GM21723 (cell line): ENCODE data around the gene HDAC4.

Experiments used
- ATAC-seq: cut with Tn5 transposase; IDR thresholded peaks from one replicate; pipeline ENCODE4 v1.9.1; 2021; ENCODE audit warnings: mild to moderate bottlenecking, moderate library complexity; ENCODE audit not compliant: unreplicated experiment

Gene HDAC4

DNA sequence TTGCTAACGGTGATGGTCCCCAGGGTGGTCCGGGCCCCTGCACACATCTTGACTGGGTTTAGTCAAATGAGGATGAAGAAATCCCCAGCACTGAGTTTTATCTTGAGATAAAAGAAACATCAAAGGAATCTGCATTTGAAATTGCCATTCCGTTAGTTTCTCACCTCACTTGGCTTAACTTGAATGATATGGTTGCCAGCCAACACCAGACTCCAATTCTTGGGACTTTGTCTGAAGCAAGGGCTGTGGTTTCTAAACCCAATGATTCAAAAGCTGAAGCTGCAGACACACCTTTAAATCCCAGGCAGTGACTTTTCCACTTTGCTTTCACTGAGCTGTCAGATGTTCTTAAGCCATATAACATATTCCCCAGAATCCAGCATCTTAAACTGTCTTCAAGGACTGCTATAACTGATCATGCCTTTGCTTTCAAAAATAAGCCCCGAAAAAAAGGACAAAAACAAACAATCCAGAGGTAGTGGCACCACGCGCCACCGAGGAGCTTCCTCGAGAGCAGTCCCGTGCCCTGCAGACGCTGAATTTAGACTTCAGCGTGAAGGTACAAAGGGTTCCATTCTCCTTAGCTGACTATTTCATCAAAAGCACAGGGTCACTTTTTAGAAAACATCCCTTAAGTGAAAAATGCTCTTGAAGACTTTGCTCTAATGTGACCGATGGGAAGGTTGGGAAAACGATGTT lies 189.3 kb downstream of the HDAC4 start:
- ATAC-seq, result no peak

DNA sequence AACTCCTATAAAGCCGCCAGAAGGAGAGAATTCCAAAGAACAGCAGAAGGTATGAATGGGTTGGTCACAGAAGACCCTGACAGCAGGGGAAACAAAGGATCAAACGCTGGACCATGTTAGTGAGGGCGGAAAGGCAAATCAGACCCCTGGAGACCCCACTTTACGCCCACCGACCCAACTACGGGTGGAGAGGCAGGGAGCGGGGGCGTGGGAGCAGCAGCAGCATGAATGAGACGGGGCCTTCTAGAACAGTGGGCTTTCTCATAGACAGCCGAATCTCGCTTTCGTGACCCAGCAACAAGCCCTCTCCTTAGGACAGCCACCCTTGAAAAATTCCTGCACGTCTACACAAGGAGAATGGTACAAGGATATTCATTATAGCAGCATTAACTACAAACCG lies 191.0 kb downstream of the HDAC4 start:
- no peak for ATAC-seq

DNA sequence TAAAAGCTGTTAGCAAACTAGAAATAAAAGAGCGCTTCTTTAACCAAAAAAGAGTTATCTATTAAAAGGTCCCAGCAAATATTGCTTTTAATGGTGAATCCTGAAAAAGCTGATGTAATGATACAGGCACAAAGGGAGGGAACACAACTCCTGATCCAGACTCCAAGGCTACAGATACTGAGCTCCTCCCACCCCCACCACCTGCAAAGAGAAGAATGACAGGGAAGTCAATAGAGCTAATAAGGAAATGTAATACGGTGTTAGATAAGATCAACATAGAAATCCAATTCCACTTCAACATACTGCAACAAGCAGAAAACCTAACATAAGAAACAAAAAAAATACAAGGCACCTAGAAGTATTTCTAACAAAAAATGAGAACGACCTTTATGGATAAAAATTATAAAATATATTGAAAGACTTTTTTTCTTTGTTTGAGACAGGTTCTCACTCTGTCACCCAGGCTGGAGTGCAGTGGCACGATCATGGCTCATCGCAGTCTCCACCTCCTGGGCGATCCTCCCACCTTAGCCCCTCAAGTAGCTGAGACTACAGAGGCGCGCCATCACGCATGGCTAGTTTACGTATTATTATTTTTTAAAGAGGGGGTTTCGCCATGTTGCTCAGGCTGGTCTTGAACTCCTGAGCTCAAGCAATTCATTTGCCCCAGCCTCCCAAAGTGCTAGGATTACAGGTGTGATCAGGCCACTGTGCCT lies 192.2 kb downstream of the HDAC4 start:
- ATAC-seq, result no peak

- ATAC-seq, result no peak
Measured at GRCh38 chr2:239206851-239207250, 194.0 kb downstream of the HDAC4 start.

GRCh38 chr2:239206042-239206441 lies 194.8 kb downstream of the HDAC4 start:
- ATAC-seq, result no peak

GRCh38 chr2:239204876-239205468 lies 195.8 kb downstream of the HDAC4 start:
- no peak for ATAC-seq

DNA sequence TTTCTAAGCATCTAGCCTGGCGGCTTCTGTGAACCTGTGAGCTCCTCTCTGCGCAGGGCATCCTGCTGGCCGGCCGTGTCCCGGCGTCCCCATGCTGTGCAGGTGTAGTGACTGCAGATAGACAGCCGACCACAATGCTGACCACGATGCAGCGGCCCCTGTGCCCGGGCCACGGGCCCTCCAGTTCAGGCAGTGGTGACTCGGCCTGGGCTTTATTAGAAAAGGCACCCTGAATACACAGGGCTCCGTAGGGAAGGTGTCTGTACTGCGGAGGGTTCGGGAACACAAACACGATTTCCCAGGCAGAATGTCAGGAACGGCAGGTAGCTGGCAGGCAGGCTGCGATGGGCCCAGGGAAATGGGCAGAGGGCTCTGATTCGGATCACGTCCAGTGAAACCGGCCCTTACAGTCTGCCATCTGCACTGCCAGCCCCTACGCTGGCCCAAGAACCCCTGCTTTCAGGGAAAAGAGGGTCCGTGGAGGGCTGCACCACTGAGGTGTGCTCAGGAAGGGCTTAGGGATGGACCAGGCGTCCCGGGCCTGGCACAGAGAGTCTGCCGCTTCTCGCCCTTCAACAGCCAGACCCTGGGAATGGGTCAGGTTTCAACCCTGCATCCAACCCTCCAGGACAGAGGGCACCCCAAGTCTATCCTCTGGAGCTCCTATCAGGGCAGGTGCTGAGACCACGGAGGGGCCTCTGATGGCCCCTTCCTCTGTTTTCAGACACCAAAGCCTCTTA lies 196.5 kb downstream of the HDAC4 start:
- ATAC-seq, result no peak

DNA sequence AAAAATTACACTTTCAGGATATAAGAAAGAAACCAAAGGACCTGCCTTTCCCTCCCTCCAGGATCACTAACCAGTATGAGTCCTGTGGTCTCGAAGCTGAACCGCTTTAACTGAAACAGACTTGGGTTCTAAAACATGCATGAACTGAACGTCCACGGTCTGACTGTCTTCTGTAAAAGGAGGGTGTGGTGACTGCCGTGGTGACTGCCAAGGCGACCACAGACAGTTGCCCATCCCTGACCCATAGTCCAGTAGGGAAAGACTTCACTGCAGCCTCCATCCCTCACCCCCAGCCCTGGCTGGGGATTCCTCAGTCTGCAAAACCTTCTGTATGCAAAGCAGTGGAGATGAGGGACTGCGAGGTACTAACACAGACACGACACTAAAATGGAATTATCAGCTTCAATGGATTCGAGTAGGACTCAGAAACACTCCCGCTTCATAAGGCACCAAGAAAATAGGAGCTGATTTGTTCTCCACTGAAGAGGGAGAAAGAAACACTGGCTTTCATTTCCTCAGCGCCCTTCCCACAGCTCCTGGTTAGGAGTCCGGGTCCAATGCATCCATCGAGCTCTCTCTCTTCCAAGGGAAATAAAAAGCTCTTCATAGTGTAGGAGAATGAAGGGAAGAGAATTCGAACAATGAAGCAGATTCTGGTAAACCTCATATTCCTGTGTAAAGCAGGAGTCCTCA lies 197.2 kb downstream of the HDAC4 start:
- ATAC-seq, result no peak

GRCh38 chr2:239202836-239203235 lies 198.0 kb downstream of the HDAC4 start:
- ATAC-seq, result no peak

GRCh38 chr2:239202343-239202742 lies 198.5 kb downstream of the HDAC4 start:
- ATAC-seq, result no peak

DNA sequence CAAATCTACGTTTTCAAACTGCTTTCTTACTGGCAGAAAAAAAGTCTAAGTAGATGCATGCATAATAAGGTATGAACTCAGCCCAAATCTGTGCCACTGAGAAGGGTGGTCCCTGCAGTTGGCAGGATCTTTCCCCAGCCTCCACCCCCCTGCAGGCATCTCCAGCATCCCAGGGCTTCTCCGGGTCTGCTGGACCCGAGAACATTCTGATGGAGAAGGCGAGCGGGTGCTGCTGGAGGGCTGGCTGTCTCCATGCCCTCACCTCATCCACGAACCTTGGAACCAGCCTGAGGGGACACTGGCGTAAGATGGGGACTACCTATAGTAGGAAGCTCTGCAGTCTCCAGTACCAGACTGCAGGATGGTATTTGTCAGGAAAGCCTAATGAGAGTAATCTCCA lies 198.9 kb downstream of the HDAC4 start:
- no peak for ATAC-seq

DNA sequence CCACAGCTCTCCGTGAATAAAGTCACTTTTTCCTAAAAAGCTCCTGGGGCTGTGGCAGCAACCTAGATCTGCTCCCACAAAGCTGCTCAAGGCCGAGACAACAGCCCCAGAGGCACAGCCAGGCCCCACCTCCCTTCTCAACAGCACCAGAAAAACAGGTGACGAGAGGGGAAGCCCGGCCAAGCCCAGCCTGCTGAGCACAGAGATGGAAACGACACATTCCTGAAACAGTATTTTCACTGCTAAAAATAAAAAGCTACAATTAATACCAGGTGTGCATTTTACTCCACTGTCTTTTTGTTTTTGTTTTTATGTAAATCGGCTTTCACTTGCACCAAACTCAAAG lies 199.3 kb downstream of the HDAC4 start:
- ATAC-seq, result no peak

DNA sequence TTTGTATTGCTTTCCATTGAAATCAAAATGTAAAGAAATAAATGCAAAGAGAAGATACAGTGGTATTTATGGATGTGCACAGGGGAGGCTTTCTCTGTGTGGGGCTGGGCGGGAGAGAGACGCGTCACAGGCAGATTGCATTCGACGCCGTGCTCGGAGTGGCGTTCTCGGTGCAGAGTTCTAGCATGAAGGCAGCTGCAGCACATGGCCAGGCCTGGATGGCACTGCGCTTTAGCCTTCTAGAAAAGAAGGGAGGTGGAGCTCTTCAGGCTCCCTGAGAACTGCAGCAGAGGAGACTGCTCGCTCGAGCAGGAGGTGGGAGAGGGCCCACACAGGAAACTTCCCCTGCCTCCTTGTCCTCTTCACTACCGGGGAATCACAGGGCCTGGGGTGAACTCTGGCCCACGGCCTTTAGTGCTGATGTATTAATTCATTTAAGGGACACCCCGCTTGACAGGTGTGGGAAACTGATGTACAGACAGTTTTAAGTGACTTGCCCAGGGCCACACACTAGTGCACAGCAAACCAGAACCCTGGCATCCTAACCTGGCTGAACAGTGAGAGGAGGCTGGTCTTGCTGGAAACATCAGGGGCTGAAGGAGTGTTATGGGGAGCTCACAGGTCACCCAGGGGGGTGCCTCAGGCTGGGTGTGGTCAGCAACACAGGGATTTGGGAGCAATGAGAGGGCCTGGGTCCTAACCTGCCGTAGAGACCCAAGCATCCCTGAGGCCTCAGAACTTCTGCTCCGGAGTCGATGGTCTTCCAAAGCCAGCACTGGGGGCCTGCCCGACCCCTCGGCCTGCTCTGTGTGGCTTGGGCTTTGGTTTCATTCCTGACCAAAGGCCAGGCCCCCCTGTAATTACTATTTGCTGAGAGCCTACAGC lies 199.9 kb downstream of the HDAC4 start:
- ATAC-seq, result no peak

- no peak for ATAC-seq
Measured at GRCh38 chr2:239199041-239199768, 201.6 kb downstream of the HDAC4 start.

- ATAC-seq, result no peak
Measured at GRCh38 chr2:239198221-239198620, 202.6 kb downstream of the HDAC4 start.

DNA sequence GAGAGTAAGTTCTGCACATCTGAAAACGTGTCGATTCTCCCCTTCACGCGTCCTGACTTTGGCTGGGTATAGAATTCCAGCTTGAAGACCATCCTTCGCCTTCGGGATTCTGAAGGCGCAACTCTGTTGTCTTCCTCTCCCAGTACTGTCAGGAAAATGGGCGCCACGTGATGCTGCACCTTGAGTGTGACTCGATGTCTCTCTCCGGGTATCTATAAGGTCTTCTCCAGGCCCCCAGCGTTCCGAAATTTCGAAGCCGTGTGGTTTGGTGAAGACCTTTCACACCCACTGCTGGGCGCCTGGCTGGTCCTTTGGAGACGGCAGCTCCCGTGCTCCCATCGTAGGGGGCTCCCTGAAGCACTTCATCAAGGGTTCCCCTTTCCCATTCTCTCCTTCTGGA lies 203.7 kb downstream of the HDAC4 start:
- ATAC-seq, result no peak

DNA sequence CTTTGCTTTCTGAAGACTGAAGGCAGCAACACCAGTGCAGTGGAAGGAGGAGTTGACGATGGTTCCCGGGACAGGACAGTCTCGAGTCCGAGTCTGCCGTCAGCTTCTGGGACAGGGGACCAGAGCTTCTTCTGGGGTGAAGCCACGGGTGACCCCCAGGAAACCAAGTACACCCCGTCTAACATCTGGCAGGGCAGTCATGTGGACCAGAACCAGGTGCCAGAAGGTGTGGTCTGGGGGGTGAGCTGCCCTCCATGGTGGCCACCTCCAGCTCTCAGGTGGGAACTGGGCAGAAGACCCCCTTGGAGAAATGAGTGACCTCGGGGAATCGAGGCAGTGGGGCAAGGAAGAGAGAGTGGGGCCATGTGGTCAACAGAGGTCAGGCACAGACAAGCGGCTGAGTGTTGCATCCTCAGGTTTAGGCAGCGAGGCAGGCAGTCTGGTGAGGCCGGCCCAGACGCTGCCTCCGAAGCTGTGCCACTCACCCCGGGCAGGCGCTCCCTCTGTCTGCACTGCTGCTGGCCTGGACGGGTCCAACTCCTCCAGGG lies 204.3 kb downstream of the HDAC4 start:
- ATAC-seq, result no peak

- ATAC-seq, result no peak
Measured at GRCh38 chr2:239195992-239196391, 204.8 kb downstream of the HDAC4 start.

- no peak for ATAC-seq
Measured at GRCh38 chr2:239195318-239195871, 205.4 kb downstream of the HDAC4 start.
